Measurements from ENCODE around the gene LTA4H.
"Not testable (repeated sequence)": the region's sequence is repeated elsewhere in the genome, so short reads cannot be mapped to it uniquely, and the experiment has no call there.

LTA4H gene

DNA sequence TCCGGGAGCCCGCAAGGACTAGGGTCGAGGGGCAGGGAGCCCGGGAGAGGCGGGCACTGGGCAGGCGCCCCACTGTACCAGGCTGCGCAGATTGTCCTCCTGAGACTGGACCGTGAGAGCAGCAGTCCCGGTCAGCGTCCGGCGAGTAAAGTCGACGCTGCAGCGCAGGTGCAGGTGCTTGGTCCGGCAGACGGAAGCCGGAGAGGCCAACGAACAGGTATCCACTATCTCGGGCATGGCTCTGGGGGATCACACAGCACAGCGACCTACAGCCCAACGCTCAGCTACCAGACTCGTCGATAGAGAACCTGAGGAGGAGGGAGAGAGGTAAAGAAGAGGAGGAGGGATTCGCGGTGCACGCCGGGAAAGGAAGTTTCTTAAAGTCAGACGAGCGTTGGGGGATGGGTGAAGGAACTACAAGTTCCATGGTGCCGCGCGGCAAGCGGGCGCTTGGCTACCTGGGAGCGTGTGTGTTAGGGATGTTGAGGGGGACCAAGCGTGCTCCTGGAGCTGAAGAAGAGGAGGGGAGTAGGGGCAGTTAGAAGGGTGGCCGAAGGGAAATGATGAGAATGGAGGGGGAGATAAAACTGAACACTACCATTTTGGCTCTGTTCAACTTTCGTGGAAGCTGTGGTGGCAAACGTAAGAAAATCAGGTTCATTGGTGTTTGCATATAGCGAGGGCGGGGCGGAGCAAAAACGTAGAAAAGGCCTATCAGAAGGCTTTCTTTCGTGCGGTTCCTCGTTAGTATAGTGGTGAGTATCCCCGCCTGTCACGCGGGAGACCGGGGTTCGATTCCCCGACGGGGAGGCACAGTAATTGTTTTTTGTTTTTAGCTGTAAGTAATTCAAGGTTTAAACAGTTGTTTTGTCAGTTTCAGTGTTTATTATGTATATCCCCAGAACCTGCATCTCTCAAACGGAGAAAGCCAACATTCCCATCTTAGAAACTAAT is at the start of gene LTA4H:
LTA4H (minus strand) TSS at position 305 of the 954 bp plus-strand sequence; CDS start at position 237, 68 bp downstream.
- DNase-seq, result peak; percentile 98

DNA sequence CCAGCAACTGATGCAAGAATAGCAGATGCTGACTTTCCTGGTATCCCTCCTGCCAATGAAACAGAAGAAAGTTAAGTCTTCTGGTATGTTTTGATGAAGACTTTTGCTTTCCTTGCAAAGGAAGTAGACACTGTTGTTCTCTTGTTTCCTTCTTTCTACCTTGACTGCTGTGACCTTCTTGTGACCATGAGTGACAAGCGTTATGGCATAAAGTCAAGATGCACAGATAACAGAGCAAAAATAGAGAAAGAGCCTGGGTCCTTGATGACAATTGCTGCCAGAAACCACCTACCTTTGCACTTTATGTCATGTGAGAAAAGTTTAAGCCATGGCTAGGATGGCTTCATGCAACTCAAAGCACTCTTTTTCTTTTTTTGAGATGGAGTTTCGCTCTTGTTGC is 49.2 kb upstream of the LTA4H start:
- no peak for DNase-seq

DNA sequence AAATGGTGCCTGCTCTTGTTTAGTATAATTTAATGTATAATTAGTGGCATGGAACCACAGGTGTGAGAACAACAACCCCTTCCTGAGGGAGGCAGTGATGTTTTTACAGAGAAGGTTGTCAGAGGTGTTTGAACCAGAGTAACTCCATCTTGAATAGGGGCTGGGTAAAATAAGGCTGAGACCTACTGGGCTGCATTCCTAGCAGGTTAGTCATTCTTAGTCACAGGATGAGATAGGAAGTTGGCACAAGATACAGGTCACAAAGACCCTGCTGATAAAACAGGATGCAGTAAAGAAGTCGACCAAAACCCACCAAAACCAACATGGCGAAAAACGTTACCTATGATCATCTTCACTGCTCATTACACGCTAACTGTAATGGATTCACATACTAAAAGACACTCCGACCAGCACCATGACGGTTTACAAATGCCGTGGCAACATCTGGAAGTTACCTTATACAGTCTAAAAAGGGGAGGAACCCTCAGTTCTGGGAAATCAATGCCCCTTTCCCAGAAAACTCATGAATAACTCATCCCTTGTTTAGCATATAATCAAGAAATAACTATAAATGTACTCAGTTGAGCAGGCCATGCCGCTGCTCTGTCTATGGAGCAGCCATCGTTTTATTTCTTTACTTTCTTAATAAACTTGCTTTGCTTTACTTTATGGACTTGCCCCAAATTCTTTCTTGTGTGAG is 47.8 kb upstream of the LTA4H start:
- DNase-seq, result no peak

DNA sequence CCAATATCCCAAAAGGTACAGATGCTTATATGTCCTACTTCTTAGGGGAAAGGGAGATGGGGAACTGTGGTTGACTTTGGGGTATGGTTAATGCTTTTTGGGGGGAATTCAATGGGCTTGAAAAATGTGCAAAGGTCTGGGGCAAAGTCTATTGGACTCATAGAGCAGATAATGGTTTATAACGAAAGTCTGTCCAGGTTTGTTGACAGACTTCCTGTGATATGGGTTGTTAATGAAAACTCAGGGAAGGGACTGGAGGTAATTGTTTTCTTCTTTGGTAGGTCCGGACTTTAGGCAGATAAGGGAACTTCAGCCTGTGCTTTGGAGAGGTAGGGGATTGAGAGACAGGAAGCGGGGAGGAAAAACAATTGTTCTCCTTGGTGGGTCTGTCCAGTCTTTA is 46.2 kb upstream of the LTA4H start:
- no peak for DNase-seq

DNA sequence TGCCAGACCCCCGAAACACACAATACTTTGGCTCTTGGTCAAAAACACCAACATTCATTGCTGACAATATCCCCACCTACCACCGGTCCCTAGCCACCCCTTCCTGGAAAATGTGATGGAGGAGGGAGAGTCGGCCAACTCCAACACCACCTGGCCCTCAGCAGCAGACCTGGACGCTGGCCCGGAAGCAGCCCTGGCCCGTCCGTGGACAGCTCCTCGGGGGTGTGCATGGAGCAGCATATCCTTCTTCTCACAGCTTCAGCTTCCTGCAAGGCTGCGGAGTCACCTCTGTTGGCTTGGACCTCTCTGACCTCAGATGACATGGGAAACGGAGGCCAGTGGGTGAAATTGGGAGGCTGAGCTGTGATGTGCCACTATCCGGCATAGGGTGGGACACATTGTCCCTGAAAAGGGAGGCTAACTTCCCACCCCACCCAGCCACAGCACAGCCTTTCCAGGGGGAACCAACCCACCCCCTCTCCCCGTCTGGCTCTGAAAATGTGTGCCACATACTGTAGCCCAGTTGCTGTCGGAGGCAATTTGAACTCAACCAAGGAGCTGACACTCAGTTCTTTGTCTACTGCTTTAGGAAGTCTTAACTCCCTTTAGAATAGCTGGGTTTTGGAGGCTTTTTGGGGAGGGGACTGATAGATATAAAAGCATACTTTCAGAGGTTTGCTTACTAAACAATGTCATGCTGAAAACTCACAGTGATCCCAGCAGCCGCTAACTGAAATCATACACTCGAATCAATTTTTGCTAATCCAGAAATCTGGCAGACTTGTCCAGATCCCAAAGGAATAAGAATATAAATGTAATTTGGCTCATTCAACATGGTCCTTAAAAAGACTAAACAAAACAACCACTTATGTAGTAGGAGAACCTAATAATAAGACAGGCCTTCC is 43.1 kb upstream of the LTA4H start:
- no peak for DNase-seq

DNA sequence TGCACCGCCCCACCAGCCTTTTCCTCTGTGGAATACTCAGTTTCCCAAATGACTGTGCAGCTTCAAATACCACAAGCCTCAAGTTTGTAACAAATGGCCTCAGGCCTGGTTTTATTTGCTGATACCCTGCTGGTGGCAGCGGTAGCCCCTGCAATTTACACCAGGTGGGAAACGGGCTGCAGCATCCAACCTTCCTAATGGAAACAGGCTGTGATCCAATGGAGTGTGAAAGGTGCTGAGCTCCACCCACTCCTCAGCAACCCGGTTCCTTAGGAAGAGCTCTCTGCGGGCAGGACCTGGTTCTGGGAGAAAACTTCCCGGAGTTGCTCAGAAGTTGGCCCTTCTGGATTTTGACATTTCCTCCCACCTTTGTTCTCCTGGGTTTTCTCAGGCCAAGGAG is 41.7 kb upstream of the LTA4H start:
- DNase-seq, result no peak

DNA sequence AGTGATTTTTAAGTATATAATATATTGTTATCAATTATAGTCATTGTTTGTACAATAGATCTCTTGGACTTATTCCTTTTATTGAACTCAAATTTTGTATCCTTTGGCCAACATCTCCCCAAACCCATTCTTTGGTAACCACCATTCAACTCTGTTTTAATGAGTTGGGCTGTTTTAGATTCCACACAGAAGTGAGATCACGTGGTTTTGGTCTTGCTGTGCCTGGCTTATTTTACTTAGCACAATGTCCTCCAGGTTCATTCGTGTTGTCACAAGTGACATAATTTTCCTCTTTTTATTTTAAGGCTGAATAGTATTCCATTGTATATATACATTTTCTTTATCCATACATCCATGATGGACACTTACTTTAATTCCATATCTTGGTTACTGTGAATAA is 40.2 kb upstream of the LTA4H start:
- no peak for DNase-seq

DNA sequence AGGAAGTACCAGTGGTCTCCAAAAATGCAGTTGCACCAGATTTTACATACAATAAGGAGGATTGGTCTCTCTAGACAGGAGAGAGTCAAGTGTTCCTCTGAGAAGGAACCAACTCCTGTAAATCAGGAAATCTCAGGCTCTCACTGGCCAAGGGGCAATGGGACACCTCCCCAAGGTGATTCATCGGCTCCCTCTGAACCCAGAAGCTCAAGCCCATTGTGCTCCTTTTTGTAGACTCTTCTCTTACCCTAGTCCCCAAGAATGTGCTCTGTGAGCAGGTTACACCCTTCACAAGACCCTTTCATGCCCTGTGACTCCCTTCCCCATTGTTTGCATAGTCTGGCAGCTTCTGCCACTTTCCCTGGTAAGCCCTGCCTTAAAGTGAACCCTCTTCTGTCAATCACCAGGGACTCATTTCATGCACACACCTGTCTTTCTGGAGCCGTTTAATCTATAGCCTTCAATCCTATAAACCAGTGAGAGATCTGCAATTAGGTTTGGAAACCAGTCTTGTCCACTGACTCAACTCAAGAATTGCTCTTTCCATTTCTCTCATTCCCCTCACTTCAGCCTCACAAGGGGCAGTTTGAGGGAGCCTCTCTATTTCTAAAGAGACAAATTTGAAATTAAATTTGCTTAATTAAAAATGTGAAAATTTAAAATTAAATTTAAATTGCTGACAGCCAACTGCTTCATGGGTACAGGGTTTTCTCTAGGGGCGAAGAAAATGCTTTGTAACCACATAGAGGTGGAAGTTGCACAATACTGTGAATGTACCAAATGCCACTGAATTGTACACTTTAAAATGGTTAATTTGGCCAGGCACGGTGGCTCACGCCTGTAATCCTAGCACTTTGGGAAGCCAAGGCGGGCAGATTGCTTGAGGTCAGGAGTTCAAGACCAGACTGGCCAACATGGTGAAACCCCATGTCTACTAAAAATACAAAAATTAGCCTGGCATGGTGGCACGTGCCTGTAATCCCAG is 38.3 kb upstream of the LTA4H start:
- no peak for DNase-seq

DNA sequence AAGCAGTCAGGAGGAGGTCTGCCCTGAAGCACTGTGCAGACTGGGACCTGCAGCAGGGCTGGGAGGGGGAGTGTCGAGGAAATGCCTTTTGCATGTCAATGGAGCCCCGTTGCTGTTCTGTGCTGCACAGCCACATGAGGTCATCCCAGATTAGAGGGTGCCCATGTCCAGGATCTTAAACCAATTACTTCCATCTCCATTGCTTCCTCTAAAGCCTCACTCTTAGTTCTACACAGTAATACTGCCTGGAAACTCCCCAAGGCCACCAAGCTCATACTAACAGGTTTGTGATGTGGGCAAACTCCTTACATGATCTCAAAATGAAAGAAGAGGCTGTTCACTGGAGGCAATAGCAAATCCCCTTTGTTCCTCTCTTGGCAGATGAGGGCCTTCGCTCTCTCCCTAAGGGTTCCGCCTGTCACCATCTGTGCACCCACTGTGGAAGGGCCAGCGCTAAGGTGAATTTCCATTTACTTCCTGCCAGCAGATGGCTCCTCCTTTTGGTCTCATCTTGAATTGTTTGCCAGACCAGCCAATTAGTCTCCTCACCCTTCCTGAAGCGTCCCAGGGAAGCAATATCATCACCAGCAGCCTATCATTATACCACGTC is 35.4 kb upstream of the LTA4H start:
- no peak for DNase-seq

DNA sequence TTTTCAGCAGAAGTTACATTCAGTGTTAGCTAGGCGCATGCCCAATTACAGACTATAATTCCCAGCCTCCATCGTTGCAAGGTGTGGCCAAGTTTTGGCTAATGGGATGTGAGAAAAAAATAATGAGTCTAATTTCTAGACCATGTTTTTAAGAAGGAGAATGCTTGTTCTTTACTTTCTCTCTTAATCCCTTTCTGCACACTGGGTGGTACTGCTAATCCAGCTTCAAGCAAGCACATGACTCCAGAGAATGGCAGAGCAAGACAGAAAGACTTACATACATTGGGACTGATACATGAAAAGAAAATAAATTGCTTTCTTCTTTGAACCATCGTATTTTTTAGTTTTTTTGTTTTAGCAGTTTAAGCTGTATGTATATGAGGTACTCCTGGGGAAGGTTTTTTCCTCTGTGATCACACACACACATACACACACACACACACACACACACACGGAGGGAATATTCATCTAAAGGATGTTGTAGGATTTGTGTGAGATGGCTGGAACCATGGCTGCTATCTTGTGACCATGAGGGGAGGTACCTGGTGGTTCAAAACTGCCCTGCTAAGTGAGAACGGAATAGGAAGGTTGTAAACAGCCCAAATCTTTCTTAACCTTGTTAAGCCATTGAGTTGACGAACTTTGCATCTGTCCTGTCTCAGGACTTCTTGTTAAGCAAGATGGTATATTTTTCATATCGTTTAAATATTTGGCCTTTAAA is 34.3 kb upstream of the LTA4H start:
- no peak for DNase-seq

DNA sequence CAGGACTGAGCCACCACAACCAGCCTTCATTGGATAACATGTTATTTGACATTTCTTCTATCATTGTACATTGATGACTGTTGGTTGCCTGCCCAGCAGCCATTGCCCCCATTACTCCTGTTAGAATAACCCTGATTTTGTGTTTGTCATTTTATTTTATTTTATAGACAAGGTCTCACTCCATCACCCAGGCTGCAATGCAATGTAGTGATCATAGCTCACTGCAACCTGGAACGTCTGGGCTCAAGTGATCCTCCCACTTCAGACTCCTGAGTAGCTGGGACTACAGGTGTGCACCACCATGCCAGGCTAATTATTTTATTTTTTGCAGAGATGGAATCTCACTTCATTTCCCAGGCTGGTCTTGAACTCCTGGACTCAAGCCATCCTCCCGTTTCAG is 33.2 kb upstream of the LTA4H start:
- DNase-seq, result no peak

DNA sequence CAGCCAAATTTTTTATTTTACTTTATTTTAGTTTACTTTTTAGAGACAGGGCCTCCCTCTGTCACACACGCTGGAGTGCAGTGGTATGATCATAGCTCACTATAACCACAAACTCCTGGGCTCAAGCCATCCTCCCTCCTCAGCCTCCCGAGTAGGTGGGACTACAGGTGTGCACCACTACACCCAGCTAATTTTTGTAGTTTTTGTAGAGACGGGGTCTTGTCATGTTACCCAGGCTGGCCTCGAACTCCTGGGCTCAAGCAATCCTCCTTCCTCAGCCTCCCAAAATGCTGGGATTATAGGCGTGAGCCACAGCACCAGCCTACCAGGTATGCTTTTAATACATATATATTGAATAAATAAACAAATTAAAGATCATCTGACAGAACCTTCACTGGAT is 32.7 kb upstream of the LTA4H start:
- DNase-seq, result no peak

DNA sequence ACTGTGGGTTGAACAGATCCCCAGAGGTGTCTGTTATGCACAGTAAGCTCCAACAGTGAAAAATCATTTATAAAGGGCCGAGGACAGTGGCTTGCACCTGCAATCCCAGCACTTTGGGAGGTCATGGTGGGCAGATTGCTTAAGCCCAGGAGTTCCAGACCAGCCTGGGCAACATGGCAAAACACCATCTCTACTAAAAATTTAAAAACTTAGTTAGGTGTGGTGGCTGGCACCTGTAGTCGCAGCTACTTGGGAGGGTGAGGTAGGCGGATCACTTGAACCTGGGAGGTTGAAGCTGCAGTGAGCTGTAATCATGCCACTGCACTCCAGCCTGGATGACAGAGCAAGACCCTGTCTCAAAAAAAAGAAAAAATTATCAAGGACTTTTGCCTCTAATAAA is 30.4 kb upstream of the LTA4H start:
- not testable (repeated sequence) for DNase-seq

DNA sequence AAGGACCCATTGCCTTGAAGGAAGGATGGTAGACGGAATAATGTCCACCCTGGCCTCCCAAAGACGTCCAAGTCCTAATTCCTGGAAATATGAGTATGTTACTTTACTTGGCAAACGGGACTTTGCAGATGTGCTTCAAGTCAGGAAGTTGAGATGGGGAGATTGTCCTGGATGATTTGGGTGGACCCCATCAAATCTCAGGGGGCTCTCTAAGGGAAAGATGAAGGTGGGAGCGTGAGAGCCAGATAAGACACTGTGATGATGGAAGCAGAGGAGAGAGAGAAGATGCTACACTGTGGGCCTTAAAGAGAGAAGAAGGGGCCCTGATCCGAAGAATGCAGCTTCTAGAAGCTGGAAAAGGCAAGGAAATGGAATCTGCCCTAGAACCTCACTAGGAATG is 29.6 kb upstream of the LTA4H start:
- no peak for DNase-seq

DNA sequence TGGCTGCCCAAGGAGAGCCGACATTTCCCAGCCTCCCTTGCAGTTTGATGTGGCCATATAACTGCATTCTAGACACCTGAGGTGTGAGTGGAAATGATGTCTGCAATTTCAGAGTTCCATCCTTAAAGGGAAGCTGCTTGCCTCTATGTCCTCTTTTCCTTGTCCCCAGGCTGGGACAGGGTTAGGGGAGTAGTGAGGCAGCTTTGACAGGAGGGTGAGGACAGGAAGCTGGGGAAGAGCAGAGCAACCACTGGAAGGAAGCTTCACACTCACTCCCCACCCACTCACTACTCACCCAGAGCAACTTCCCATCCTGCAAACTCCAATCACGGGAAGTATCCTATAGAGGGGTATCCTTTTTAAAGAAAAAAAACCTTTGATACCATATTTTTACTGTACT is 28.9 kb upstream of the LTA4H start:
- no peak for DNase-seq

DNA sequence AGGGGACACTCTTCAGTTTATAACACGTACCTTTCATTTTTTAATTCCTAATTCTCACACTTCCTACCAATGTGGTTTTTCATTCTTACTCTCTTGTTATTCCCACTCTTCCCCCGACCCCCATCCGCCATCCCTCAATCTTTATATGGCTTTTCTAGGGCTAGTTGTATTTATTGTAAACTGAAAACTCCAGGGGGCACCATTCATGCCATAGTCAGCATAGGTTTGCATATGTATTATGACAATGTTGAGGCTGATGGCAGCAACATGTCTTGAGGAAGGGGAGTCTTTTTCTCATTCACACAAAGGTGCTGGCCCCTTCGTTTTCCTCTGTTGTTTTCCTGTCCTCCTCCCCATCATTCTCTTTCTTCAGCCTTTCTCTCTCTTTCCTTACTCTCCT is 27.7 kb upstream of the LTA4H start:
- DNase-seq, result peak; percentile 39

DNA sequence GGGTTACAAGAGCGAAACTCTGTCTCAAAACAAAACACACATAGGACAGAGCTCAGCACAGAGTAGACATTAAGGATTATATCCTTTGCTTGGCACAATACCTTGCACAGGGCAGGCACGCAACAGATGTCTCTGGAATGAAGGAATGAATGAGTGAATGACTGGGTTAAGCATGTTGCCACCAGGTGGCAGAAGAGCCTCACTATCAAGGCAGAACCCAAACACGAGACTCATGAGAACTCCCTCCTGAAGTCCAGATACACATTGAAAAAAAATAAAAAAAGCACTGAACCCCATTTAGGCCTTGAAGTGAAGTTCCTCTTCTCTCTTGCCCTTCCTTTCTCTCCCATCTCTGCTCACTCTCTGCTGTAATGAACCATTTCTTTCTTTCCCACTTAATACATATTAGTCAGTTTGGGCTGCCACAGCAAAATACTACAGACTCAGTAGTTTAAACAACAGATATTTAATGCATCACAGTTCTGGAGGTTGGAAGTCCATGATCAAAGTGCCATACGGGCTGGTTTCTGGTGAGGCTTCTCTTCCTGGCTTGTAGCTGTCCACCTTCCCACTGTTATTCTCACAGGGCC is 26.6 kb upstream of the LTA4H start:
- peak; percentile 78 for DNase-seq

DNA sequence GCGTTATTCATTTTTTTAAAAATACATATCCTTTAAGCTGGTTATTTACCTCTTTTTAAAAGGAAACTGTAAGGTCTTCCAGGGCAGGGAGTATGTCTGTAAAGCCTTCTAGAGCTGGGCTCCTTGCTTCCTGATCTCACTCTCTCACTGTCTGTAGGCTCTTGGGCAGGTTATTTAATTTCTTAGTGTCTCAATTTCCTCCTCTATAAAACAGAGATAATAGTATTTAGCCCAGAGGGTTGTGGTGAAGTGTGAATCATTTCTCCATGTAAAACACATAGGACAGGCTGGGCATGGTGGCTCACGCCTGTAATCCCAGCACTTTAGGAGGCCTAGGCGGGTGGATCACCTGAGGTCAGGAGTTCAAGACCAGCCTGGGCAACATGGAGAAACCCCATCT is 25.9 kb upstream of the LTA4H start:
- DNase-seq, result no peak

DNA sequence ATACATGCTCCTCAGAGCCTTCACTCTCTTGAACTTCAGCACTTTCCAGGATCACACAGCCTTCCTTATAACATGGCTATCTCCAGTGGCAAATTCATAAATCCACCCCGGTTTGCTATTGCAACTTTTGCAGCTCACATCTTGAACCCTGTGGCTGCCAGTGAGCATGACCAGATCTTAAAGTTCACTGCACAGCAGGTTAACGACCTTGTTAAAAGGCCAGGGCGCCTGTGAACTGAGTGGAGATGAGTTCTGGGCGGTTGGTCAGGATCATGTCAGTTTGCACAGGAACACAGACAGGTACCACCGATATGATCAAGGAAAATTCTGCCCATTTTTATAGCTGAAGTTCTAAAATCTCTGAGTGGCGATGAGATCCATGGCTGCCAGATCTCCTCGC is 24.7 kb upstream of the LTA4H start:
- no peak for DNase-seq

DNA sequence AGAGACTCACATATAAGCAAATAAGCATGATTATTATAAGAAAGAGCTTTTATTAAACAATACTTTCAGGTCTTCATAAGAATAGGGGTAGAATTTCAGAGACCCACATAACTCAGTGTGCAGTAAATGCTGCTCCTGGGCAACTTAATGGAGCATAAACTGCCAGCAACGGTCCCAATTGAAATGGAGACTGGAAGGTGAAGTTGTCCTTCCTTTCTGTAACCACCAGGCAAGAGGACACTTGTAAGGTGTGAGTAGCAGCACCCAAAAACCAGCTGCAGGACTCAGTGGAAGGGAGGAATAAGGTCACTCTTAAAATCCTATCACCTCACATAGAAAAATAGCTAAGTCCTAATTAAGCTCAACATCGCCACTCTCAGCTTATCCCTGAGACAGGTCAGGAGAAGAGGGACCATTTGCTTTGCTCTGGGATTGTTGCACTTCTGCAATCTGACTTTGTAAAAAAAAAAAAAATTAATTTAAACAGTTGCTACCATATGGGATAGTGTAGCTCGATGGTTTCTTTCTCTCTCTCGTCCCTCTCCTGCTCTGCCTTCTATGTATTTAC is 22.7 kb upstream of the LTA4H start:
- DNase-seq, result no peak
